ENCODE data around the gene SNRNP35. TPM values are rescaled to one million over a fixed set of nuclear protein-coding genes. Genes with fewer than 3 reads are reported as not detected.
"Not testable (repeated sequence)": the region's sequence is repeated elsewhere in the genome, so short reads cannot be mapped to it uniquely, and the experiment has no call there.

The SNRNP35 gene
- total and polyA plus RNA-seq, 9 donors: 23.1 to 34.2 (median 31.1) TPM

- H3K9me3 ChIP-seq (replicated peaks; ENCODE audit: control insufficient read depth, low read depth, low read length): no peaks in the 10 kb centered on the region
- no peak overlapping the region for H3K4me3 ChIP-seq (ENCODE audit: low read length)
- H3K36me3 ChIP-seq (ENCODE audit: control insufficient read depth, insufficient read depth, low read length): no peaks in the 10 kb centered on the region
- no peak for DNase-seq
- WGBS (ENCODE audit: insufficient coverage): 48% methylated on average over 3 of the region's 4 CpGs
- H3K4me1 ChIP-seq (ENCODE audit: control insufficient read depth, insufficient read depth, low read length): peaks cover 8% of the 10 kb centered on the region
- H3K27me3 ChIP-seq (ENCODE audit: control insufficient read depth, insufficient read depth, low read length): no peaks in the 10 kb centered on the region
- H3K27ac ChIP-seq (ENCODE audit: low read length): no peak overlapping the region
These were observed 11.6 kb upstream of the SNRNP35 start for GRCh38 chr12:123446333-123446713.

GRCh38 chr12:123449249-123449733 lies 8.6 kb upstream of the SNRNP35 start:
- H3K9me3 ChIP-seq (replicated peaks; ENCODE audit: control insufficient read depth, low read depth, low read length): no peaks in the 10 kb centered on the region
- no peaks in the 10 kb centered on the region for H3K27me3 ChIP-seq (ENCODE audit: control insufficient read depth, insufficient read depth, low read length)
- WGBS (ENCODE audit: insufficient coverage): 72% methylated on average over 2 of the region's 2 CpGs
- no peak for DNase-seq
- no peak overlapping the region for H3K27ac ChIP-seq (ENCODE audit: low read length)
- no peaks in the 10 kb centered on the region for H3K36me3 ChIP-seq (ENCODE audit: control insufficient read depth, insufficient read depth, low read length)
- H3K4me3 ChIP-seq (ENCODE audit: low read length): no peak overlapping the region
- H3K4me1 ChIP-seq (ENCODE audit: control insufficient read depth, insufficient read depth, low read length): peaks cover 8% of the 10 kb centered on the region

GRCh38 chr12:123449856-123450255 lies 8.1 kb upstream of the SNRNP35 start:
- 100% methylated on average over 3 of the region's 4 CpGs for WGBS (ENCODE audit: insufficient coverage)

GRCh38 chr12:123450636-123451035 lies 7.3 kb upstream of the SNRNP35 start:
- Histone ChIP-seq H3K9me3 (replicated peaks; ENCODE audit: control insufficient read depth, low read depth, low read length) (no peaks in the 10 kb centered on the region), H3K4me3 (ENCODE audit: low read length) (no peak overlapping the region), H3K27ac (ENCODE audit: low read length) (no peak overlapping the region), H3K36me3 (ENCODE audit: control insufficient read depth, insufficient read depth, low read length) (no peaks in the 10 kb centered on the region), H3K27me3 (ENCODE audit: control insufficient read depth, insufficient read depth, low read length) (no peaks in the 10 kb centered on the region), H3K4me1 (ENCODE audit: control insufficient read depth, insufficient read depth, low read length) (peaks cover 4% of the 10 kb centered on the region)
- 88% methylated on average over 3 of the region's 9 CpGs for WGBS (ENCODE audit: insufficient coverage)
- no peak for DNase-seq

More at GRCh38 chr12:123449856-123450255, 8.1 kb upstream of the SNRNP35 start:
- no peak overlapping the region for H3K27ac ChIP-seq (ENCODE audit: low read length)
- no peaks in the 10 kb centered on the region for H3K9me3 ChIP-seq (replicated peaks; ENCODE audit: control insufficient read depth, low read depth, low read length)
- no peak overlapping the region for H3K4me3 ChIP-seq (ENCODE audit: low read length)
- DNase-seq: no peak
- peaks cover 8% of the 10 kb centered on the region for H3K4me1 ChIP-seq (ENCODE audit: control insufficient read depth, insufficient read depth, low read length)
- H3K27me3 ChIP-seq (ENCODE audit: control insufficient read depth, insufficient read depth, low read length): no peaks in the 10 kb centered on the region
- no peaks in the 10 kb centered on the region for H3K36me3 ChIP-seq (ENCODE audit: control insufficient read depth, insufficient read depth, low read length)

GRCh38 chr12:123452276-123452550 lies 5.7 kb upstream of the SNRNP35 start:
- not testable (repeated sequence) for H3K27me3 ChIP-seq (ENCODE audit: control insufficient read depth, insufficient read depth, low read length); H3K9me3 ChIP-seq (replicated peaks; ENCODE audit: control insufficient read depth, low read depth, low read length); H3K27ac ChIP-seq (ENCODE audit: low read length); DNase-seq; H3K4me3 ChIP-seq (ENCODE audit: low read length); H3K36me3 ChIP-seq (ENCODE audit: control insufficient read depth, insufficient read depth, low read length); H3K4me1 ChIP-seq (ENCODE audit: control insufficient read depth, insufficient read depth, low read length)
- WGBS (ENCODE audit: insufficient coverage): 60% methylated on average over 1 of the region's 1 CpG

- no CpG with 5 or more reads among the region's 3 CpGs for WGBS (ENCODE audit: insufficient coverage)
- Histone ChIP-seq H3K4me1 (ENCODE audit: control insufficient read depth, insufficient read depth, low read length) (no peaks in the 10 kb centered on the region), H3K36me3 (ENCODE audit: control insufficient read depth, insufficient read depth, low read length) (no peaks in the 10 kb centered on the region), H3K4me3 (ENCODE audit: low read length) (no peak overlapping the region), H3K9me3 (replicated peaks; ENCODE audit: control insufficient read depth, low read depth, low read length) (no peaks in the 10 kb centered on the region), H3K27ac (ENCODE audit: low read length) (no peak overlapping the region), H3K27me3 (ENCODE audit: control insufficient read depth, insufficient read depth, low read length) (no peaks in the 10 kb centered on the region)
- DNase-seq: no peak
These were observed 4.8 kb upstream of the SNRNP35 start for GRCh38 chr12:123453165-123453564.

GRCh38 chr12:123463174-123463573 lies 5.2 kb downstream of the SNRNP35 start:
- H3K27ac ChIP-seq (ENCODE audit: low read length); DNase-seq; H3K4me3 ChIP-seq (ENCODE audit: low read length); H3K27me3 ChIP-seq (ENCODE audit: control insufficient read depth, insufficient read depth, low read length); H3K9me3 ChIP-seq (replicated peaks; ENCODE audit: control insufficient read depth, low read depth, low read length); H3K4me1 ChIP-seq (ENCODE audit: control insufficient read depth, insufficient read depth, low read length): not testable (repeated sequence)
- peaks cover 45% of the 10 kb centered on the region for H3K36me3 ChIP-seq (ENCODE audit: control insufficient read depth, insufficient read depth, low read length)
- WGBS (ENCODE audit: insufficient coverage): 93% methylated on average over 2 of the region's 11 CpGs

- 46% methylated on average over 2 of the region's 4 CpGs for WGBS (ENCODE audit: insufficient coverage)
- Histone ChIP-seq H3K36me3 (ENCODE audit: control insufficient read depth, insufficient read depth, low read length) (peaks cover 51% of the 10 kb centered on the region), H3K4me3 (ENCODE audit: low read length) (no peak overlapping the region), H3K27me3 (ENCODE audit: control insufficient read depth, insufficient read depth, low read length) (no peaks in the 10 kb centered on the region), H3K27ac (ENCODE audit: low read length) (no peak overlapping the region), H3K9me3 (replicated peaks; ENCODE audit: control insufficient read depth, low read depth, low read length) (no peaks in the 10 kb centered on the region), H3K4me1 (ENCODE audit: control insufficient read depth, insufficient read depth, low read length) (no peaks in the 10 kb centered on the region)
- DNase-seq: no peak
These were observed 7.1 kb downstream of the SNRNP35 start for GRCh38 chr12:123465084-123465483.

- no peaks in the 10 kb centered on the region for H3K4me1 ChIP-seq (ENCODE audit: control insufficient read depth, insufficient read depth, low read length)
- H3K27ac ChIP-seq (ENCODE audit: low read length): no peak overlapping the region
- H3K36me3 ChIP-seq (ENCODE audit: control insufficient read depth, insufficient read depth, low read length): peaks cover 61% of the 10 kb centered on the region
- H3K27me3 ChIP-seq (ENCODE audit: control insufficient read depth, insufficient read depth, low read length): no peaks in the 10 kb centered on the region
- no peak overlapping the region for H3K4me3 ChIP-seq (ENCODE audit: low read length)
- WGBS (ENCODE audit: insufficient coverage): 22% methylated on average over 1 of the region's 1 CpG
- DNase-seq: no peak
- H3K9me3 ChIP-seq (replicated peaks; ENCODE audit: control insufficient read depth, low read depth, low read length): no peaks in the 10 kb centered on the region
These were observed 10.8 kb downstream of the SNRNP35 start for GRCh38 chr12:123468786-123469185.

GRCh38 chr12:123469978-123470377 lies 12.0 kb downstream of the SNRNP35 start:
- H3K36me3 ChIP-seq (ENCODE audit: control insufficient read depth, insufficient read depth, low read length): peaks cover 57% of the 10 kb centered on the region
- no peak for DNase-seq
- no peak overlapping the region for H3K4me3 ChIP-seq (ENCODE audit: low read length)
- no peak overlapping the region for H3K27ac ChIP-seq (ENCODE audit: low read length)
- no peaks in the 10 kb centered on the region for H3K9me3 ChIP-seq (replicated peaks; ENCODE audit: control insufficient read depth, low read depth, low read length)
- H3K27me3 ChIP-seq (ENCODE audit: control insufficient read depth, insufficient read depth, low read length): no peaks in the 10 kb centered on the region
- no peaks in the 10 kb centered on the region for H3K4me1 ChIP-seq (ENCODE audit: control insufficient read depth, insufficient read depth, low read length)
- 100% methylated on average over 1 of the region's 2 CpGs for WGBS (ENCODE audit: insufficient coverage)

- Histone ChIP-seq H3K4me1 (ENCODE audit: control insufficient read depth, insufficient read depth, low read length) (peaks cover 3% of the 10 kb centered on the region), H3K36me3 (ENCODE audit: control insufficient read depth, insufficient read depth, low read length) (peaks cover 55% of the 10 kb centered on the region), H3K9me3 (replicated peaks; ENCODE audit: control insufficient read depth, low read depth, low read length) (no peaks in the 10 kb centered on the region), H3K4me3 (ENCODE audit: low read length) (no peak overlapping the region), H3K27ac (ENCODE audit: low read length) (no peak overlapping the region), H3K27me3 (ENCODE audit: control insufficient read depth, insufficient read depth, low read length) (no peaks in the 10 kb centered on the region)
- 63% methylated on average over 6 of the region's 8 CpGs for WGBS (ENCODE audit: insufficient coverage)
- no peak for DNase-seq
These were observed 13.6 kb downstream of the SNRNP35 start for GRCh38 chr12:123471374-123472068.

Data from muscle of leg (tissue), 11 donors.